ENCODE results near the gene RNF41.

GRCh38 chr12:56222531-56222895, 791 bp upstream of the RNF41 start:
- TF ChIP-seq CTCF (IDR thresholded peaks at IDR 0.05) (no peak), POLR2A (IDR thresholded peaks at IDR 0.05) (no peak)

All from vagina (tissue), 2 donors.